Keratinocyte (primary cell): ENCODE measurements around the gene TNS1. TPM values are rescaled to one million over a fixed set of nuclear protein-coding genes. Genes with fewer than 3 reads are reported as not detected.

ENCODE experiments used
- DNase-seq: peaks from one replicate; pipeline ENCODE4 v3.0.0-alpha.2; 2011; ENCODE audit warnings: low read depth, missing footprints, low spot score
- FAIRE-seq: peaks from 2 replicates; lab custom pipeline; 2011; peaks lifted over from hg19 to GRCh38; lab: Jason Lieb, UNC
- H2AFZ ChIP-seq: 2 replicates; pipeline ENCODE4 v1.6.0; 2012; ENCODE audit warnings: low read length, control low read depth, inconsistent platforms; ENCODE audit not compliant: control insufficient read depth
- H3K27ac ChIP-seq: 2 replicates; pipeline ENCODE4 v1.5.1; 2011; ENCODE audit warnings: low read length; ENCODE audit not compliant: control insufficient read depth, insufficient read depth
- H3K27me3 ChIP-seq: 3 replicates; pipeline ENCODE4 v1.6.0; 2011; ENCODE audit warnings: low read length; ENCODE audit not compliant: control insufficient read depth, insufficient read depth; ENCODE audit errors: extremely low read depth
- H3K36me3 ChIP-seq, 2 experiments: 2 replicates in 1 of 2; 3 replicates in 1 of 2; pipeline ENCODE4 v1.5.1; 2011; ENCODE audit warnings: low read length in 2 of 2, mild to moderate bottlenecking in 1 of 2; ENCODE audit not compliant: control insufficient read depth in 2 of 2, insufficient read depth in 2 of 2; ENCODE audit errors: extremely low read depth in 1 of 2
- H3K4me1 ChIP-seq: 3 replicates; pipeline ENCODE4 v1.5.1; 2011; ENCODE audit warnings: low read length; ENCODE audit not compliant: control insufficient read depth, insufficient read depth; ENCODE audit errors: extremely low read depth
- H3K4me2 ChIP-seq: 3 replicates; pipeline ENCODE4 v1.6.0; 2011; ENCODE audit warnings: low read depth, low read length; ENCODE audit not compliant: control insufficient read depth, insufficient read depth; ENCODE audit errors: extremely low read depth
- H3K4me3 ChIP-seq, 3 experiments: fragments of 200-600 bp in 1 of 3; sonication (generic) in 1 of 3; 2 replicates in 2 of 3; 3 replicates in 1 of 3; pipeline ENCODE4 v1.5.1; 2011 to 2016; ENCODE audit warnings: low read length in 3 of 3, mild to moderate bottlenecking in 3 of 3, control low read depth in 2 of 3, inconsistent platforms in 1 of 3, low read depth in 1 of 3, mixed read lengths in 1 of 3, mixed run types in 1 of 3, moderate library complexity in 1 of 3; ENCODE audit not compliant: control insufficient read depth in 2 of 3, insufficient read depth in 2 of 3; ENCODE audit errors: extremely low read depth in 1 of 3
- H3K79me2 ChIP-seq: 2 replicates; pipeline ENCODE4 v1.6.0; 2012; ENCODE audit warnings: low read length; ENCODE audit not compliant: control insufficient read depth, insufficient read depth
- H3K9ac ChIP-seq: 3 replicates; pipeline ENCODE4 v1.6.0; 2011; ENCODE audit warnings: low read length; ENCODE audit not compliant: control insufficient read depth, insufficient read depth; ENCODE audit errors: extremely low read depth
- H3K9me1 ChIP-seq: 3 replicates; pipeline ENCODE4 v1.6.0; 2011; ENCODE audit warnings: low read length; ENCODE audit not compliant: control insufficient read depth, insufficient read depth; ENCODE audit errors: extremely low read depth
- H3K9me3 ChIP-seq: 2 replicates; pipeline ENCODE4 v1.5.1; 2012; ENCODE audit warnings: low read depth, low read length; ENCODE audit not compliant: control insufficient read depth
- H4K20me1 ChIP-seq: 3 replicates; pipeline ENCODE4 v1.6.0; 2011; ENCODE audit warnings: low read length; ENCODE audit not compliant: control insufficient read depth, insufficient read depth; ENCODE audit errors: extremely low read depth
- CTCF ChIP-seq, 3 experiments: IDR thresholded peaks in 1 of 3; conservative IDR thresholded peaks in 1 of 3; optimal IDR thresholded peaks in 1 of 3; 2 replicates in 2 of 3; 3 replicates in 1 of 3; pipeline versions ENCODE3 to v1.5.1; 2011; ENCODE audit warnings: low read length in 3 of 3, mild to moderate bottlenecking in 3 of 3, moderate library complexity in 2 of 3, control low read depth in 1 of 3, inconsistent platforms in 1 of 3; ENCODE audit not compliant: insufficient read depth in 2 of 3; ENCODE audit errors: extremely low read depth in 1 of 3
- EZH2 ChIP-seq: IDR thresholded peaks from one replicate; pipeline ENCODE4 v1.6.1; 2012; ENCODE audit warnings: inconsistent platforms, mild to moderate bottlenecking, low read length, moderate library complexity
- dilution Hi-C: fragments of 300-500 bp; cut with MboI; formaldehyde crosslinking; loops from one replicate; pipeline ENCODE4 v1.7.0; 2020; ENCODE audit warnings: low sequenced_read_pairs; ENCODE audit not compliant: extremely low pct_ligation_motif_present
- polyA plus RNA-seq, 5 experiments: library from polyadenylated mRNA; depleted of rRNA in 3 of 5; stranded (reverse) in 3 of 5; stranded (forward) in 1 of 5; unstranded in 1 of 5; fragments of >200 nt; gene quantifications; 1 replicate in 1 of 5; 2 replicates in 3 of 5; 3 replicates in 1 of 5; pipeline versions ENCODE4 v1.2.1 to v1.2.3, GENCODE V29; 2011 to 2012; ENCODE audit warnings: missing spikeins in 2 of 5, low read depth in 1 of 5, low replicate concordance in 1 of 5

The TNS1 gene
- polyA plus RNA-seq, 1 donor (not counting 4 experiments of a cell fraction or from before 2014, with no cell fraction given) = 2.5 TPM

- Histone ChIP-seq H3K36me3 (no peaks in the 10 kb centered on the region), H3K9me1 (no peaks in the 10 kb centered on the region), H3K27me3 (peaks cover 23% of the 10 kb centered on the region), H3K9ac (no peak overlapping the region), H3K4me3 (no peak overlapping the region), H3K9me3 (no peaks in the 10 kb centered on the region), H3K27ac (no peak overlapping the region), H3K79me2 (no peaks in the 10 kb centered on the region), H4K20me1 (no peaks in the 10 kb centered on the region), H2AFZ (no peak overlapping the region), H3K4me2 (no peak overlapping the region), H3K4me1 (peaks cover 10% of the 10 kb centered on the region)
- dilution Hi-C loops = no loop called here
- FAIRE-seq (no peak), DNase-seq (no peak)
- TF ChIP-seq CTCF (optimal IDR thresholded peaks at IDR 0.05 in 1 of 3, IDR thresholded peaks at IDR 0.05 in 1 of 3, conservative IDR thresholded peaks at IDR 0.05 in 1 of 3; ENCODE audit: extremely low read depth in 1 of 3, insufficient read depth in 2 of 3, low read length in 3 of 3) = no peak
- no peak for TF ChIP-seq EZH2
These were observed 62.3 kb downstream of the TNS1 start for GRCh38 chr2:217940261-217941220.

GRCh38 chr2:217939629-217940245 is 63.1 kb downstream of the TNS1 start:
- DNase-seq = no peak
- no peaks in the 10 kb centered on the region for H3K36me3 ChIP-seq
- peaks cover 13% of the 10 kb centered on the region for H3K4me1 ChIP-seq
- dilution Hi-C loops = no loop called here
- H4K20me1 ChIP-seq = no peaks in the 10 kb centered on the region
- peaks cover 15% of the 10 kb centered on the region for H3K27me3 ChIP-seq
- H3K4me2 ChIP-seq = no peak overlapping the region
- H3K9me1 ChIP-seq = no peaks in the 10 kb centered on the region
- no peak for TF ChIP-seq CTCF (optimal IDR thresholded peaks at IDR 0.05 in 1 of 3, IDR thresholded peaks at IDR 0.05 in 1 of 3, conservative IDR thresholded peaks at IDR 0.05 in 1 of 3; ENCODE audit: extremely low read depth in 1 of 3, insufficient read depth in 2 of 3, low read length in 3 of 3)
- no peak for TF ChIP-seq EZH2
- FAIRE-seq = no peak
- H3K4me3 ChIP-seq = no peak overlapping the region
- H3K9ac ChIP-seq = no peak overlapping the region
- no peaks in the 10 kb centered on the region for H3K9me3 ChIP-seq
- H2AFZ ChIP-seq = no peak overlapping the region
- no peaks in the 10 kb centered on the region for H3K79me2 ChIP-seq
- H3K27ac ChIP-seq = no peak overlapping the region
